ENCODE results near the gene ECM2. TPM values are rescaled to one million over a fixed set of nuclear protein-coding genes. Genes with fewer than 3 reads are reported as not detected.

Gene ECM2
- total RNA-seq, 1 experiment from 2014 or later, result not detected

GRCh38 chr9:92468206-92468605 is 67.6 kb downstream of the ECM2 start:
- H3K36me3 ChIP-seq (ENCODE audit: control insufficient read depth, insufficient read depth, low read length), result no peaks in the 10 kb centered on the region
- no peak overlapping the region for H3K4me3 ChIP-seq (ENCODE audit: low read depth in 2 of 2, low read length in 2 of 2)
- ChIA-PET POLR2A (no interaction called here), CTCF (no interaction called here)
- no peak overlapping the region for H3K27ac ChIP-seq (ENCODE audit: low read length)
- ATAC-seq, result no peak
- BruUV-seq (replicated peaks), result no TSS peak
- intact Hi-C loops (cut with micrococcal nuclease; ENCODE audit: unreplicated experiment), result no loop called here
- in situ Hi-C loops (cut with HindIII; ENCODE audit: low pct_unique_long_range_greater_than_20kb, low sequenced_read_pairs), result no loop called here
- H3K4me1 ChIP-seq (ENCODE audit: control insufficient read depth, insufficient read depth, low read length), result no peaks in the 10 kb centered on the region
- TF ChIP-seq CTCF (IDR thresholded peaks at IDR 0.05), result no peak
- TF ChIP-seq SIN3A (IDR thresholded peaks at IDR 0.05; ENCODE audit: borderline replicate concordance, insufficient read depth, low read depth, low read length), result no peak
- no peak for TF ChIP-seq REST (IDR thresholded peaks at IDR 0.05; ENCODE audit: insufficient read depth in 1 of 2, low read depth in 2 of 2, low read length in 1 of 2)
- TF ChIP-seq TCF7L2 (IDR thresholded peaks at IDR 0.05; ENCODE audit: low read depth, low read length), result no peak
- no peaks in the 10 kb centered on the region for H3K27me3 ChIP-seq (ENCODE audit: control insufficient read depth, insufficient read depth, low read length)
- DNase-seq (ENCODE audit: low read depth, low spot score), result no peak
- H3K9me3 ChIP-seq (ENCODE audit: control insufficient read depth, insufficient read depth, low read depth, low read length), result no peaks in the 10 kb centered on the region

GRCh38 chr9:92467511-92467910 is 68.3 kb downstream of the ECM2 start:
- in situ Hi-C loops (cut with HindIII; ENCODE audit: low pct_unique_long_range_greater_than_20kb, low sequenced_read_pairs) (no loop called here), intact Hi-C loops (cut with micrococcal nuclease; ENCODE audit: unreplicated experiment) (no loop called here)
- CTCF ChIA-PET, result interaction anchor here (0.6 kb wide), 1 partner anchor 167 kb away, joined by 3 read pairs; no protein-coding TSS in a partner anchor
- Histone ChIP-seq H3K27me3 (ENCODE audit: control insufficient read depth, insufficient read depth, low read length) (no peaks in the 10 kb centered on the region), H3K9me3 (ENCODE audit: control insufficient read depth, insufficient read depth, low read depth, low read length) (no peaks in the 10 kb centered on the region), H3K27ac (ENCODE audit: low read length) (no peak overlapping the region), H3K36me3 (ENCODE audit: control insufficient read depth, insufficient read depth, low read length) (no peaks in the 10 kb centered on the region), H3K4me3 (ENCODE audit: low read depth in 2 of 2, low read length in 2 of 2) (no peak overlapping the region), H3K4me1 (ENCODE audit: control insufficient read depth, insufficient read depth, low read length) (no peaks in the 10 kb centered on the region)
- ATAC-seq (no peak), DNase-seq (ENCODE audit: low read depth, low spot score) (no peak)
- TF ChIP-seq REST (IDR thresholded peaks at IDR 0.05; ENCODE audit: insufficient read depth in 1 of 2, low read depth in 2 of 2, low read length in 1 of 2), result no peak
- TF ChIP-seq POLR2AphosphoS5 (IDR thresholded peaks at IDR 0.05; ENCODE audit: low read depth, low read length), result no peak
- TF ChIP-seq CTCF (IDR thresholded peaks at IDR 0.05), result no peak
- TF ChIP-seq SIN3A (IDR thresholded peaks at IDR 0.05; ENCODE audit: borderline replicate concordance, insufficient read depth, low read depth, low read length), result no peak
- TF ChIP-seq TCF7L2 (IDR thresholded peaks at IDR 0.05; ENCODE audit: low read depth, low read length), result no peak
- POLR2A ChIA-PET, result no interaction called here
- BruUV-seq (replicated peaks), result no TSS peak
